ENCODE data around the gene ZDHHC22. TPM values are rescaled to one million over a fixed set of nuclear protein-coding genes. Genes with fewer than 3 reads are reported as not detected.
"Not testable (repeated sequence)": the region's sequence is repeated elsewhere in the genome, so short reads cannot be mapped to it uniquely, and the experiment has no call there.

Gene ZDHHC22
- polyA plus RNA-seq, 1 donor = 1.6 TPM

DNA sequence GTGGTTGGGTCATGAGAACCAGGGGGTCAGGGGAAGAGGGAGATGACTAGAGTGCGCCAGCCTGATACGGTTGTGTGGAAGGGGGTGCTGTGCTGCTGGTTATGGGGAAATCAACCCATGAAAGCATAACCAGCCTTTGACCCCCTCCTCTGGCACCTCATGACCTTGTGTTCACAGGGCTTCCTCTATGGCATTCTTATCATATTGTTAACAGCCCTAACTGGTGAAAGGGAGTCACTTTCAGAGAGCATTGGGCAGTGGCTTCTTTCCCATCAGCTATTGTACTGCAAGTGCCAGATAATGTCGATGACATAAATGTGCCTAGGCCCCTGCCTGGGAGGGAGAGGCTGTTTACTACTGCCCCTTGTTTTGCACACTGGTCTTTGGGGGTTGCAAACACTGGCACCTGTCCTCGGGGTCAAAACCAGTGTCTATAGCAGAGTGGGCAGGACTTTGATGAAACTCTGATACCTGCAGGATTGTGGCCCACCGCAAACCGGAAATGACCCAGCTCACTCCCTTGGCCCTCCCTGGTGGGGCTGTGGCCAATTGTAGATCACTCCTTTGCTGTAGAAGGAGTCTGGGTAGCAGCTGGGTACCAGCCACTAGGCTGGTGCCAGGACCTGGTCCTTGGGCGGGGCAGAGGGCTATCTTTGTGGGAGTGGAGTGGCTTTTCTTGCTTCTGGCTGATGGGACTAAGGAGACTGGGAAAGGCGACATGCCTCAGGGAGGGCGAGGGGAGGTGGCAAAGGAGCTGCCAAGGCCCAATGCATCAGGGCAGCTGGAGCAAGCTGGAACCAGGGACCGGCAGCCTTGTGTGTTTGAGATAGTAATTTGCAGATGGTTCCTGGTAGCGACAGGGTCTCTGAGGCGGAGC lies 39.4 kb upstream of the ZDHHC22 start:
- DNase-seq = no peak
- H3K36me3 ChIP-seq (ENCODE audit: control insufficient read depth, insufficient read depth, low read length) = no peaks in the 10 kb centered on the region
- peaks cover 37% of the 10 kb centered on the region for H3K4me1 ChIP-seq (ENCODE audit: control insufficient read depth, insufficient read depth, low read length)
- H3K9me3 ChIP-seq (ENCODE audit: control insufficient read depth, low read depth, low read length) = no peaks in the 10 kb centered on the region
- WGBS (ENCODE audit: insufficient coverage, low lambda C conversion rate) = no CpG with 5 or more reads among the region's 12 CpGs
- no peaks in the 10 kb centered on the region for H3K27me3 ChIP-seq (ENCODE audit: control insufficient read depth, insufficient read depth, low read length)
- H3K27ac ChIP-seq (ENCODE audit: low read length) = no peak overlapping the region
- peak overlapping the region; percentile 68 for H3K4me3 ChIP-seq (ENCODE audit: low read length)

DNA sequence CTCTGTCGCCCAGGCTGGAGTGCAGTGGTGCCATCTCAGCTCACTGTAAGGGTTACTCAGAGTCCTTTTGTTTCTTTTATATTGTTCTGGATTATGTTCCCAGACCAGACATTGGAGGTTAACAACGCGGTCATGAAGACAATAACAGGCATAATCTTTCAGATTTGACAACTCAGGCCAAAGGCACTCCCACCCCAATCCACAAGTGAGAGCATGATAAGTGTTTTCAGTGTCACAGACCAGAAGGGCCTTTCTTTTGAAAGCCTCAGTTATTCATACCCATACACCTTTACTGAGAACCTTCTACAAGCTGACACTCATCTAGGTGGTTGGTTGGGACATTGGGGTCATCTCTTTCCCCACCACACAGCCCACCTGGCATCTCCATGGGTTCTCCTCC lies 37.1 kb upstream of the ZDHHC22 start:
- peaks cover 16% of the 10 kb centered on the region for H3K4me1 ChIP-seq (ENCODE audit: control insufficient read depth, insufficient read depth, low read length)
- H3K4me3 ChIP-seq (ENCODE audit: low read length) = no peak overlapping the region
- no peak overlapping the region for H3K27ac ChIP-seq (ENCODE audit: low read length)
- no peaks in the 10 kb centered on the region for H3K9me3 ChIP-seq (ENCODE audit: control insufficient read depth, low read depth, low read length)
- no CpG with 5 or more reads among the region's 3 CpGs for WGBS (ENCODE audit: insufficient coverage, low lambda C conversion rate)
- H3K27me3 ChIP-seq (ENCODE audit: control insufficient read depth, insufficient read depth, low read length) = no peaks in the 10 kb centered on the region
- H3K36me3 ChIP-seq (ENCODE audit: control insufficient read depth, insufficient read depth, low read length) = no peaks in the 10 kb centered on the region
- DNase-seq = no peak

DNA sequence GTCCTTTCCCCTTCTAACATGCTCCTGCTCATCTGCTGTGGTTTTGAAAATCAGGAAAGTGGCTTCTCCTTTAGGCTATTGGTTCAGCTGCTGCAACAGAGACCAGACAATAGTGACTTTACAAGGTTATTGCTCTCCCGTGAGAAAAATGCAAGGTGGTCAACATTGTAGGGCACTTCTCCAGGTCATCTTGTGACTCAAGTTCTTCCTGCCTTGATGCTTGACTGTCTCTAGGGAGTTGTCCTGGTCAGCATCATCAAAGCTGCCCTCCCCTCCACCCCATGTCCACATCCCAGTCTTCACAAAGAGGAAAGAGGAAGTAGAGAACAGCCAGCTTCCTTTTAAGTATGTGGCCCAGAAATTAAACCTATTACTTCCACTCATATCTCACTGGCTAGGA lies 36.1 kb upstream of the ZDHHC22 start:
- H3K4me1 ChIP-seq (ENCODE audit: control insufficient read depth, insufficient read depth, low read length) = peaks cover 6% of the 10 kb centered on the region
- H3K27ac ChIP-seq (ENCODE audit: low read length) = no peak overlapping the region
- no peak overlapping the region for H3K4me3 ChIP-seq (ENCODE audit: low read length)
- DNase-seq = peak in 1 of 2 donors; percentile 50
- no peaks in the 10 kb centered on the region for H3K9me3 ChIP-seq (ENCODE audit: control insufficient read depth, low read depth, low read length)
- H3K27me3 ChIP-seq (ENCODE audit: control insufficient read depth, insufficient read depth, low read length) = no peaks in the 10 kb centered on the region
- WGBS (ENCODE audit: insufficient coverage, low lambda C conversion rate) = no CpG with 5 or more reads among the region's 1 CpG
- no peaks in the 10 kb centered on the region for H3K36me3 ChIP-seq (ENCODE audit: control insufficient read depth, insufficient read depth, low read length)

DNA sequence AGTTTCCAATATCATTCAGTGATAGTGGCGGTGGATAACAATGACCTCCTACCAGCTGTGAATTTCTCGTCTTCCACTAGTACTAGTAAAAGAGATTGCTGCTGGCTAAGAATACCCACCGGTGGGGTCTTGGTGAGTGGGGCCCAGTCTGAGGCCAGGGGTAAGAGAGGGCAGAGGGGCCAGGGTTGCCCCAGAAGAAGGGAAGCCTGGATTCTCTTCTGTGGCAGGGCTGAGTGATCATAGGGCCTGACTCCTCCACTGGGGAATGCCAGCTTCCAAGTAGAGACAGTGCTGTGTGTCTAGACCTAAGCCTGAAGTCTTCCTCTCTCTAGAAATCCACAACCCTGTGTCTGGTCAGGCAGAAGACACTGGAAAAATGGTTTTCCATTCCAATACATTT lies 34.3 kb upstream of the ZDHHC22 start:
- H3K36me3 ChIP-seq (ENCODE audit: control insufficient read depth, insufficient read depth, low read length) = no peaks in the 10 kb centered on the region
- no CpG with 5 or more reads among the region's 3 CpGs for WGBS (ENCODE audit: insufficient coverage, low lambda C conversion rate)
- no peak overlapping the region for H3K27ac ChIP-seq (ENCODE audit: low read length)
- DNase-seq = no peak
- no peak overlapping the region for H3K4me3 ChIP-seq (ENCODE audit: low read length)
- no peaks in the 10 kb centered on the region for H3K9me3 ChIP-seq (ENCODE audit: control insufficient read depth, low read depth, low read length)
- H3K4me1 ChIP-seq (ENCODE audit: control insufficient read depth, insufficient read depth, low read length) = no peaks in the 10 kb centered on the region
- no peaks in the 10 kb centered on the region for H3K27me3 ChIP-seq (ENCODE audit: control insufficient read depth, insufficient read depth, low read length)

DNA sequence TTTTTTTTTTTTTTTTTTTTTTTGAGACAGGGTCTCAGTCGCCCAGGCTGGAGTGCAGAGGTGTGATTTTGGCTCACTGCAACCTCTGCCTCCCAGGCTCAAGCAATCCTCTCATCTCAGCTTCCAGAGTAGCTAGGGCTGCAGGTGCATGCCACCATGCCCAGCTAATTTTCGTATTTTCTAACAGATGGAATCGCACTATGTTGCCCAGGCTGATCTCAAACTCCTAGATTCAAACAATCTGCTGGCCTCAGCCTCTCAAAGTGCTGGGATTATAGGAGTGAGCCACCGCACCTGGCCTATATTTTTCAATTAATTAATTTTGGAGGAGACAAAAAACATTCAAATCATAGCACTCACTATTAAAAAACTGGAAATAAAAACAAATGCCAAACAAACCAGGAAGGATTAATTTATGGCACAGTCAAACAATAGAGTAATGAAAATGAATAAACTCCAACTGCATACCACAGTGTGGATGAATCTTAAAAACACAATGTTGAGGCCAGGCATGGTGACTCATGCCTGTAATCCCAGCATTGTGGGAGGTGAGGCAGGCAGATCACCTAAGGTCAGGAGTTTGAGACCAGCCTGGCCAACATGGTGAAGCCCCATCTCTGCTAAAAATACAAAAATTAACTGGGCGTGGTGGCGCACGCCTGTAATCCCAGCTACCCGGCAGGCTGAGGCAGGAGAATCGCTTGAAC lies 32.5 kb upstream of the ZDHHC22 start:
- not testable (repeated sequence) for H3K36me3 ChIP-seq (ENCODE audit: control insufficient read depth, insufficient read depth, low read length); H3K9me3 ChIP-seq (ENCODE audit: control insufficient read depth, low read depth, low read length); H3K4me1 ChIP-seq (ENCODE audit: control insufficient read depth, insufficient read depth, low read length); H3K27ac ChIP-seq (ENCODE audit: low read length); H3K27me3 ChIP-seq (ENCODE audit: control insufficient read depth, insufficient read depth, low read length); DNase-seq; H3K4me3 ChIP-seq (ENCODE audit: low read length)
- WGBS (ENCODE audit: insufficient coverage, low lambda C conversion rate) = no CpG with 5 or more reads among the region's 9 CpGs

DNA sequence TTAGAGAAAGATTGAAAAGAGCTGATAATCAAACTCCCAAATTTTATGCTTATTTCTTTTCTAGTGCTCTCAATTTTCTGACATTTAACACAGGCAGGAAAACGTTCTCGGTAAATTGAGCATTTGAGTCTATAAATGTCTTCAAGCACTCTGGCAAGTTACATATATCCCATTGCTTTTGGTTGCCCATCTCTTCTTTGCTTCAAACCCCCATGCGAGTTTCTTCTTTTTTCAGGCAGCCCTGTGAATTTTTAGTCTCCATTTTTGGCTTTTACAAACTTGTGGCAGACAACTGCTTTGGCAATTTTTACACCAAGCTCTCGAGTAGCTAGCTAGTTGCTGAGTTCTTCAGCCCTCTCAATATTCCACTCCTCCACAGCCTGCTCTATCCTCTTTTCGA lies 31.3 kb upstream of the ZDHHC22 start:
- peaks cover 5% of the 10 kb centered on the region for H3K9me3 ChIP-seq (ENCODE audit: control insufficient read depth, low read depth, low read length)
- H3K27ac ChIP-seq (ENCODE audit: low read length) = no peak overlapping the region
- H3K4me3 ChIP-seq (ENCODE audit: low read length) = no peak overlapping the region
- H3K36me3 ChIP-seq (ENCODE audit: control insufficient read depth, insufficient read depth, low read length) = no peaks in the 10 kb centered on the region
- peaks cover 2% of the 10 kb centered on the region for H3K27me3 ChIP-seq (ENCODE audit: control insufficient read depth, insufficient read depth, low read length)
- no peaks in the 10 kb centered on the region for H3K4me1 ChIP-seq (ENCODE audit: control insufficient read depth, insufficient read depth, low read length)
- no peak for DNase-seq
- 95% methylated on average over 5 of the region's 5 CpGs for WGBS (ENCODE audit: insufficient coverage, low lambda C conversion rate)

DNA sequence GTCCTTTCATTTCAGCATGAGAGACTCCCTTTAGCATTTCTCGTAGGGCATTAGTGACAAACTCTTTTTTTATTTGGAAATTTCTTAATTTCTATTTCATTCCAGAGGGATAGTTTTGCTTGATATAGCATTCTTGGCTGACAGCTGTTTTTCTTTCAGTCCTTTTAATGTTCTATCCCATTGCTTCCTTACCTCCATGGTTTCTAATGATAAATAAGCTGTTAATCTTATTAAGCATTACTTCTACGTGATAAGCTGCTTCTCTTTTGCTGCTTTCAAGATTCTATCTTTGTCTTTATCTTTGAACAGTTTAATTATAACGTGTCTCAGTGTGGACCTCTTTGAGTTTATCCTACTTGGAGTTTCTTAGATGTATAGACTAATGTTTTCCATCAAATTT lies 28.5 kb upstream of the ZDHHC22 start:
- 62% methylated on average over 3 of the region's 3 CpGs for WGBS (ENCODE audit: insufficient coverage, low lambda C conversion rate)
- H3K9me3 ChIP-seq (ENCODE audit: control insufficient read depth, low read depth, low read length) = peaks cover 5% of the 10 kb centered on the region
- no peaks in the 10 kb centered on the region for H3K36me3 ChIP-seq (ENCODE audit: control insufficient read depth, insufficient read depth, low read length)
- H3K4me3 ChIP-seq (ENCODE audit: low read length) = no peak overlapping the region
- H3K27me3 ChIP-seq (ENCODE audit: control insufficient read depth, insufficient read depth, low read length) = peaks cover 2% of the 10 kb centered on the region
- no peak overlapping the region for H3K27ac ChIP-seq (ENCODE audit: low read length)
- no peaks in the 10 kb centered on the region for H3K4me1 ChIP-seq (ENCODE audit: control insufficient read depth, insufficient read depth, low read length)
- no peak for DNase-seq

DNA sequence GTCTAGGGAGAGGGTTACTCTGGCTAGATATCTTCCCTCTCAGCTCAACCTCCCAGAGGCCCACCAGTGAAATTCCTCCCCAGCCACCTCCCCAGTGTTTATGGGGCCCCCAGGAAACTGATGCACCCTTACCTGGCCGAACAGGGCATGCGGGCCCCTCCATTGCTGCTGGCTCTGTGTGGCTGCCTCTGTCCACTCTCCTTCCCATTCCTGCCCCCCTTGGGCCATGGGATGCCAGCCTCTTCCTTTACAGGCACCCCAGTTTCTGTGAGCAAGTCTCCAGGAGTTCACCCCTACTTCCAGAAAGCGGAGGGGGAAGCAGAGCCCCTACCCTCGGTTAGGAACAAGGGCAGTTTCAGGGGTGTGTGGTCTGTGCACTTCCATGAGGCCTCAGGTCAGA lies 19.4 kb upstream of the ZDHHC22 start:
- peaks cover 21% of the 10 kb centered on the region for H3K27me3 ChIP-seq (ENCODE audit: control insufficient read depth, insufficient read depth, low read length)
- no peak for DNase-seq
- no peaks in the 10 kb centered on the region for H3K9me3 ChIP-seq (ENCODE audit: control insufficient read depth, low read depth, low read length)
- H3K27ac ChIP-seq (ENCODE audit: low read length) = no peak overlapping the region
- no peaks in the 10 kb centered on the region for H3K4me1 ChIP-seq (ENCODE audit: control insufficient read depth, insufficient read depth, low read length)
- no peak overlapping the region for H3K4me3 ChIP-seq (ENCODE audit: low read length)
- H3K36me3 ChIP-seq (ENCODE audit: control insufficient read depth, insufficient read depth, low read length) = no peaks in the 10 kb centered on the region
- WGBS (ENCODE audit: insufficient coverage, low lambda C conversion rate) = no CpG with 5 or more reads among the region's 4 CpGs

DNA sequence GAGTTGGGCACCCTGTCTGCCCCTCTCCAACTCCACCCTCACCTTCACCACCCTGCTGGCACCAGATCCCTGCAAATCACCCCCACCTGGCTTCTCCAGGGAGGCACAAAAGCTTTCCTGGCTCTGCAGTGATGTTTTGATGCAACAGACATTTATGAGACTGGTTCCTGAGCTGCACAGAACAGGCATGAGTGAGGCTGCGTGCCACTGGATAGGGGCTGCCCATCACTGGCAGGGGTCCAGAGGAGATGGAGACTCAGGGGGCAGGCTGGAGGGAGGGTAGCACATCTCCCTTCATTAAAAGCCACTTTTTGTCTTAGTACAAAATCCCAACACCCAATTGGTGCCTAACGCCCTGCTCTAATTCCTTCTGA lies 17.3 kb upstream of the ZDHHC22 start:
- Histone ChIP-seq H3K4me1 (ENCODE audit: control insufficient read depth, insufficient read depth, low read length) (no peaks in the 10 kb centered on the region), H3K27me3 (ENCODE audit: control insufficient read depth, insufficient read depth, low read length) (peaks cover 23% of the 10 kb centered on the region), H3K36me3 (ENCODE audit: control insufficient read depth, insufficient read depth, low read length) (no peaks in the 10 kb centered on the region), H3K27ac (ENCODE audit: low read length) (no peak overlapping the region), H3K4me3 (ENCODE audit: low read length) (no peak overlapping the region), H3K9me3 (ENCODE audit: control insufficient read depth, low read depth, low read length) (no peaks in the 10 kb centered on the region)
- no CpG with 5 or more reads among the region's 2 CpGs for WGBS (ENCODE audit: insufficient coverage, low lambda C conversion rate)
- DNase-seq = no peak

DNA sequence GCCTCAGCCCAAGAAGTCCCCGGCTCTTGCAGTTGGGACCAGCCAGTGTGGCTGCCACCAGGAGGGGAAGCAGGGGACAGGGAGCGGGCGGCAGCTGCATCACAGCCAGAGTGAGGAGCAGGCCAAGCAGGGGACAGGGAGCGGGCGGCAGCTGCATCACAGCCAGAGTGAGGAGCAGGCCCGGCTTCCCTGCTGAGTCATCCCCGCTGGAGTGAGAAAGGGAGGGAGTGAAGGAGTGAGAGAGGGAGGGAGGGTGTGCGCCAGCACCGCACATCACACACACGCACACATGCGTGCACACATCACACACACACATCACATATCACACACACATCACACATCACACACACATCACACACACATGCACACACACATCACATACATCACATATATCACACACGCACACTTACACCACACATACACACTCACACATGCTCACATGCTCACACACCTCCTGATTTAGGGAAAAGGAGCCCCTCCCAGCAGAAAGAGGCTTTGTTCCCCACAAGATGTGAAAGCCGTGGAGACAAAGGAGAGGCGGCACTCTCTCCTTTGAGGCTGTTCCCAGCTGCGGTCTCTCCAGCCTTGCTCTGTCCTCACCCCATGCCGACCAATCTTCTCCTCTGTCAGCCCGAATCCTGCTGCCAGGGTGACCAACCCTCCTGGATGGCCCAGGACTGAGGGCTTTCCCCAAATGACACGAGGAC lies 16.7 kb upstream of the ZDHHC22 start:
- no CpG with 5 or more reads among the region's 18 CpGs for WGBS (ENCODE audit: insufficient coverage, low lambda C conversion rate)
- H3K27me3 ChIP-seq (ENCODE audit: control insufficient read depth, insufficient read depth, low read length) = peaks cover 28% of the 10 kb centered on the region
- no peak overlapping the region for H3K27ac ChIP-seq (ENCODE audit: low read length)
- no peak overlapping the region for H3K4me3 ChIP-seq (ENCODE audit: low read length)
- H3K4me1 ChIP-seq (ENCODE audit: control insufficient read depth, insufficient read depth, low read length) = no peaks in the 10 kb centered on the region
- no peaks in the 10 kb centered on the region for H3K36me3 ChIP-seq (ENCODE audit: control insufficient read depth, insufficient read depth, low read length)
- H3K9me3 ChIP-seq (ENCODE audit: control insufficient read depth, low read depth, low read length) = no peaks in the 10 kb centered on the region
- peak in 1 of 2 donors; percentile 21 for DNase-seq

Data from large intestine (tissue), 3 donors.